Stimulated activated memory B cell treated with anti-CD40 and anti-IgM and Interleukin-4, amounts not matched to agents 10 μg/mL and 1 μg/mL and 100 μg/mL, for 72 hours (primary cell): ENCODE data around the gene TNFSF18.

Experiments used
- ATAC-seq: fragments of 150-1000 bp; cut with Tn5 transposase; 2 replicates; pipeline ENCODE4 v1.10.0; 2021
- H3K27ac Mint-ChIP-seq: one replicate; pipeline ENCODE4 v1.8.0; 2022; ENCODE audit warnings: mild to moderate bottlenecking, mixed read lengths
- H3K27me3 Mint-ChIP-seq: one replicate; pipeline ENCODE4 v1.8.0; 2022; ENCODE audit warnings: mixed read lengths
- H3K36me3 Mint-ChIP-seq: one replicate; pipeline ENCODE4 v1.8.0; 2022; ENCODE audit warnings: mixed read lengths
- H3K4me1 Mint-ChIP-seq: one replicate; pipeline ENCODE4 v1.8.0; 2022; ENCODE audit warnings: mixed read lengths
- H3K4me3 Mint-ChIP-seq: one replicate; pipeline ENCODE4 v1.8.0; 2022; ENCODE audit warnings: mild to moderate bottlenecking, moderate library complexity, mixed read lengths
- H3K9me3 Mint-ChIP-seq: one replicate; pipeline ENCODE4 v1.8.0; 2022; ENCODE audit warnings: mixed read lengths

Gene TNFSF18

GRCh38 chr1:173009597-173009996 is 41.1 kb downstream of the TNFSF18 start:
- Mint-ChIP-seq H3K4me1 (no peaks in the 10 kb centered on the region), H3K27ac (no peak overlapping the region), H3K27me3 (no peaks in the 10 kb centered on the region), H3K4me3 (no peak overlapping the region), H3K9me3 (no peaks in the 10 kb centered on the region), H3K36me3 (peaks cover 12% of the 10 kb centered on the region)
- ATAC-seq = no peak

GRCh38 chr1:173005196-173005864 is 45.4 kb downstream of the TNFSF18 start:
- no peak for ATAC-seq
- Mint-ChIP-seq H3K4me1 (no peaks in the 10 kb centered on the region), H3K27ac (no peak overlapping the region), H3K27me3 (no peaks in the 10 kb centered on the region), H3K4me3 (no peak overlapping the region), H3K9me3 (peaks cover 14% of the 10 kb centered on the region), H3K36me3 (peaks cover 18% of the 10 kb centered on the region)

- H3K27me3 Mint-ChIP-seq = no peaks in the 10 kb centered on the region
- H3K36me3 Mint-ChIP-seq = peaks cover 13% of the 10 kb centered on the region
- no peak overlapping the region for H3K27ac Mint-ChIP-seq
- H3K9me3 Mint-ChIP-seq = peaks cover 19% of the 10 kb centered on the region
- no peaks in the 10 kb centered on the region for H3K4me1 Mint-ChIP-seq
- no peak for ATAC-seq
- no peak overlapping the region for H3K4me3 Mint-ChIP-seq
Measured at GRCh38 chr1:173002891-173003838, 47.6 kb downstream of the TNFSF18 start.

DNA sequence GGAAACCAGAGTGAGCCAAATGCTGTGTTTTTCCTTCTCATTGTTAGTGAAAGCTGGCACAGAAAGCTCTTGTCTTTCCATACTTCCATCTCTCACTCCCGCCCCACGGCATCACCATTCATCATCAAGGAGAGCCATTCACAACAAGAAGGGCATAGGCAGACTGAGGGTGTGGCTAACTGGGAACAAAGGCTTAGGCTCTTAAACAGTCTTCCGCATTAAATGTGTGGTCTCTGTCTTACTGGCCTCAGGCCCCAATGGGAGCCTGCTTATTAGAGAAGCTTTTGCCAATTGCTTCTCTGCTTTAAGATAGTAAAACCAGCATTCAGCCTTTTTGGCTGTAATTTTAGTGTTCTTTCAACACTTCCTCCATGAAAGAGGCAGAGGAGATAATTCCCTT is 51.4 kb downstream of the TNFSF18 start:
- Mint-ChIP-seq H3K4me1 (no peaks in the 10 kb centered on the region), H3K27ac (no peak overlapping the region), H3K9me3 (peaks cover 32% of the 10 kb centered on the region), H3K27me3 (no peaks in the 10 kb centered on the region), H3K36me3 (peaks cover 7% of the 10 kb centered on the region), H3K4me3 (no peak overlapping the region)
- no peak for ATAC-seq

DNA sequence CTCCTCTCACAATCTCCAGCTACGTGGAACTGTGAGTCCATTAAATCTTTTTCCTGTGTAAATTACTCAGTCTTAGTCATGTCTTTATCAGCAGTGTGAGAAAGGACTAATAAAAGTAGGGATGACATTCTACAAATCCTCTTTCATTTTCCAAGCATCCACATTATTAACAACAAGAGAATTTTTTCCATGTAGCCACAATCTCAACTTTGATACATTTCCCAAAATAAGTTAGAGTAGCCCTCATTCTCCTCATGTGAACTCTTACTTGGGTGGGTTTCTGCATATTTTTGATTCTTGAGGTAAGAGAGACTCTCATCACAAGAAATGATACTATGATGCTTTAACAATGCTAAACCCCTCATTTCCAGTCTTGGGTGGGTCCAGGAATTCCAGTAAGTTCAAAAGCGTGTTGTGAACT is 52.8 kb downstream of the TNFSF18 start:
- Mint-ChIP-seq H3K27ac (no peak overlapping the region), H3K4me1 (no peaks in the 10 kb centered on the region), H3K4me3 (no peak overlapping the region), H3K9me3 (peaks cover 32% of the 10 kb centered on the region), H3K27me3 (no peaks in the 10 kb centered on the region), H3K36me3 (peaks cover 7% of the 10 kb centered on the region)
- ATAC-seq = no peak

DNA sequence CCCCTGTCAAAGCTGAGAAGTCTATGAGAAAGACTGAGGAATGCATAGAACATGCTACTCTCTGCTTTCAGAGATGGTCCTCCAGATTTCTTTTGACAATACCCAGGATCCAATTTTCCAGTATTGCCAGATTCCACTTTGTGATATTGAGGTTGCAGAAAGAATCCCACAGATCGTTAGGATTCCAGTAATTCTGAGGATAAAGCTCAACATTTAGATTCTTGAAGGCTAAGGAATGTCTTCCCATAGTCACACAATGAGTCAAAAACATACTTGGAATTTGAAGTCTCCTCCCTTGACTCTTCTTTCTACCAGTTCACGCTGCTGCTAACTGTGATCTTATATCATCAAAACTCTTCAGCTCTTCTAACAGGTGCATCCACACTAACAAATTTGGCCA is 57.1 kb downstream of the TNFSF18 start:
- Mint-ChIP-seq H3K4me3 (no peak overlapping the region), H3K27me3 (no peaks in the 10 kb centered on the region), H3K4me1 (no peaks in the 10 kb centered on the region), H3K27ac (no peak overlapping the region), H3K9me3 (peaks cover 13% of the 10 kb centered on the region), H3K36me3 (no peaks in the 10 kb centered on the region)
- ATAC-seq = no peak

GRCh38 chr1:172991674-172992400 is 58.9 kb downstream of the TNFSF18 start:
- Mint-ChIP-seq H3K4me1 (no peaks in the 10 kb centered on the region), H3K27me3 (no peaks in the 10 kb centered on the region)

DNA sequence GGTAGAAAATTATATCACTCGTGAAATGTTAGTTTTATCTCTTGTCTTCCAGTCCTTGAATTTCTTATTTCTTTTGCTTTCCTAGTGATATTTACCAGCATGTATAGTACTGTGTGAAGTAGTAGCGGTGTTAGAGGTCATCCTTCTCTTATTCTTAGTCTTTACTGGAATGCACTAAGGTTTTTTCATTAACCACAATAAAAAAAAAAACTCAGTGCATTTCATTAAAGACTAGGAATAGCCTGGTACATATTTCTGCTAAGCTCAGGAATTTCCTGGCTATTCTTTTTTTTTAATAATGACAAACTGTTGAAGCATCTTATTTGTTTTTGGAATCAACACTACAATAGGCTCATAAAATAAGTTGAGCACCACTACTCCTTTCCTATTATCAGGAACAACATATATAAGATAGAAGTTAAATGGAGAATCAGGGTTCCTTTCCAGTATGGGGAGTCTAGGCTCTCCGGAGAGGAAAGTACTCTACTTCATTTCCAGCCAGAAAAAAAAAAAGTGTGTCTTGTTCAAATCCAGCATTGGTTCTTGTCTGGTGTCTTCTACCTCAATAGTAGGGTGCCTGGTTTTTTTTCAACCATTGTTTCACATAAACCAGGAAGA is 60.0 kb downstream of the TNFSF18 start:
- H3K4me1 Mint-ChIP-seq = no peaks in the 10 kb centered on the region
- no peak overlapping the region for H3K27ac Mint-ChIP-seq
- no peak overlapping the region for H3K4me3 Mint-ChIP-seq
- H3K36me3 Mint-ChIP-seq = no peaks in the 10 kb centered on the region
- ATAC-seq = no peak
- H3K9me3 Mint-ChIP-seq = no peaks in the 10 kb centered on the region
- H3K27me3 Mint-ChIP-seq = no peaks in the 10 kb centered on the region

More at GRCh38 chr1:172991674-172992400, 58.9 kb downstream of the TNFSF18 start:
- no peaks in the 10 kb centered on the region for H3K36me3 Mint-ChIP-seq
- H3K27ac Mint-ChIP-seq = no peak overlapping the region
- peaks cover 4% of the 10 kb centered on the region for H3K9me3 Mint-ChIP-seq
- no peak overlapping the region for H3K4me3 Mint-ChIP-seq
- no peak for ATAC-seq
